ENCODE measurements around the gene ATP11A. TPM values are rescaled to one million over a fixed set of nuclear protein-coding genes. Genes with fewer than 3 reads are reported as not detected.
"Not testable (repeated sequence)": the region's sequence is repeated elsewhere in the genome, so short reads cannot be mapped to it uniquely, and the experiment has no call there.

The ATP11A gene
- total RNA-seq, 1 donor from 2014 or later: 75.6 TPM

DNA sequence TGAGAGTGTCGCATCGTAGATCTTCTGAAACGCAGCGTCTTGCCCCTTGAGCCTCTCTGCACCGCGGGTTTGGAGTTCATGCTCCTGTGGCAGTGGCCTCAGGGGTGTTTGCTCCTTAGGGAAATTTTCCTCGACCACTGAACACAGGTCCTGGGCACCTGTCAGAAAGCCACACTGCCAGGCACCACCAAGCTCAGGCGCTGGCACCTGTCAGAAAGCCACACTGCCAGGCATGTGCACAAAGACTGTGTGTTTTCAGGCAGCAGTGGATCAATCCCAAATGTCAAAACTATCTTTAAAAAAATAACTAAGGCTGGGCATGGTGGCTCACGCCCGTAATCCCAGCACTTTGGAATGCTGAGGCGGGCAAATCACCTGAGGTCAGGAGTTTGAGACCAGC lies 87.1 kb downstream of the ATP11A start:
- intact Hi-C loops (cut with DNase I): no loop called here
- DNase-seq (ENCODE audit: low spot score) (no peak), ATAC-seq (no peak)

DNA sequence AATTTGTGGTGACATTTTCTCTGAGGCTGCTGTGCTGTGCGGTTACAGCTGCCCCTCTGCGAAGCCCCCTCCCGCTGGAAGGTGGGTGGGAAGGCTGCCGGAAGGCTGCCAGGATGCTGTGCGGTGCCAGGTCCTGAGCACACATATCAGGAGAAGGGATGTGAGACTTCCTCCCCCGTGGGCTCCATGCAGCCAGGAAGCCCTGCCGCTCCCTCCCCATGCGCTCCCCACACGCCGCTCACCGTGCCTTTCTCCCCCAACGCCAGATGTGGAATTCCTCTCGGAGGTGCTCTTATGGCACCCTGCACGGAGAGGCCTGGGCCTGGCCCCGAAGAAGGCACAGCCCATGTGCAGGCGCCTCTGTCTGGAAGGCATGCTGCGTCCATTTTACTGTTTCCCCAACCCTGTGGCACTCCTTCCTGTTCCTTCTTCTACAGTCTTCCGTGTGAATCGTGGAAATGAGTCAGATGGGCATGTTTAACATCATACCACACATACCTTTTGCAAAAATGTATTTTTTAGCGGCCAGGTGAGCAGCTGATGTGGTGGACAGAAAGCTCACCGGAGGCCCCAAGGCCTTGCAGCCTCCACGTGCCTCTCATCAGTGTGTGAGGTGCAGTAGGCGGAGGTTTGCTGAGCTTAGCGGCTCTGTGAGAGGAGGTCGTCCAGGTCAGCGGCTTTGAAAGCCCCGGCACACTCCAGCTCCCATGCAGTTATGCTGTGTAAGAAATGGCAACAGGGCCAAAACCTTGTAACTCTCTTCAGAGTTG lies 88.0 kb downstream of the ATP11A start:
- DNase-seq (ENCODE audit: low spot score) (no peak), ATAC-seq (no peak)
- intact Hi-C loops (cut with DNase I): no loop called here

DNA sequence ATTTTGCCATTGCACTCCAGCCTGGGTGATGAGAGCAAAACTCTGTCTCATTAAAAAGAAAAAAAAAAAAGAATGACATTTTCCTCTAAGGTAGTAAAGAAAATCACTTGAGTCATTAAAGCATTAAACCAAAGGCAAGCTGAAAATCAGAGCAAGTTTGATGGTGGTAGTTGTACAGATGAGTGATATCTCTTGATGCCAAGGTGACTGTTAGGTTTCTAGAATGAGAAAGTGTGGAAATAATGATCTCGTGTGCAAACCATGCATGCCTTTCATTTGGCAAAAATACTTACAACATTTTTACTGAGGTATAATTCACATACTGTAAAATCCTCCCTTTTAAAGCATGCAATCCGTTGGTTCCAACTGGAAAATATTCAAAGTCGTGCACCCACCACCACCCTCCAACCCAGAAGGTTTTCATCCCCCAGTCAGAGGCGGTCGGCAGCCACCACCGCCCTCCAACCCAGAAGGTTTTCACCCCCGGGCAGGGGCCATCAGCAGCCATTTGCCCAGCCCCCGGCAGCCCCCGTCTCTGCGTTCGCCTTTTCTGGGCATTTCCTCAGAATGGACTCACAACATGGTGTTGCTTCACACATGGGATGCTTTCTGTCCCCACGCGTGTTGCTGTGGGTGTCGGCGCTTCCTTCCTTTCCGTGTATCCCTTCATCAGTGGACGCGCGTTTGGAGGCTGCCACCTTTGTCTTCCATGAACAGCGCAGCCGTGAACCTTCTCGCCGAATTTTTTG lies 90.2 kb downstream of the ATP11A start:
- DNase-seq (ENCODE audit: low spot score): no peak
- intact Hi-C loops (cut with DNase I): no loop called here
- ATAC-seq: no peak

DNA sequence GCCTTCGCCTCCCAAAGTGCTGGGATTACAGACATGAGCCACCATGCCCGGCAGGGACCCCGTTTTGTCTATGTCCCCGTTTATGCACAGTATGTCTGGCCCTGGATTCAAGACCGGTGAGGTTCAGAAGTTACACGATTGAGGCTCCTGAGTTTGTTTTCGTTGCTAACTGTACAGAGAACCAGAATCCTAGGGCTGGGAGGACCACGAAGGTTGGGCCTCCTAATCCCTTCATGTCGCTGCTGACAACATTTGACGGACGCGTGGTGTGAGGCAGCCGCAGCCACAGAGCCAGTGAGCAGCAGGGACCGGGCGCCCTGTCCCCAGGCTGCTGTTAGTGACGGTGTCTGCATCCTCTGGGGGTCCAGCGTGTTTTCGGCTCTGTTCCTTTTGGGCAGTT lies 91.4 kb downstream of the ATP11A start:
- ATAC-seq: no peak
- DNase-seq (ENCODE audit: low spot score): no peak
- intact Hi-C loops (cut with DNase I): no loop called here

GRCh38 chr13:112781881-112782361 lies 92.1 kb downstream of the ATP11A start:
- DNase-seq (ENCODE audit: low spot score): no peak
- intact Hi-C loops (cut with DNase I): no loop called here
- ATAC-seq: no peak

GRCh38 chr13:112782429-112783010 lies 92.7 kb downstream of the ATP11A start:
- DNase-seq (ENCODE audit: low spot score) (no peak), ATAC-seq (peak; percentile 58)
- intact Hi-C loops (cut with DNase I): no loop called here

GRCh38 chr13:112783135-112783977 lies 93.5 kb downstream of the ATP11A start:
- no peak for DNase-seq (ENCODE audit: low spot score)
- ATAC-seq: peak; percentile 85
- intact Hi-C loops (cut with DNase I): no loop called here

DNA sequence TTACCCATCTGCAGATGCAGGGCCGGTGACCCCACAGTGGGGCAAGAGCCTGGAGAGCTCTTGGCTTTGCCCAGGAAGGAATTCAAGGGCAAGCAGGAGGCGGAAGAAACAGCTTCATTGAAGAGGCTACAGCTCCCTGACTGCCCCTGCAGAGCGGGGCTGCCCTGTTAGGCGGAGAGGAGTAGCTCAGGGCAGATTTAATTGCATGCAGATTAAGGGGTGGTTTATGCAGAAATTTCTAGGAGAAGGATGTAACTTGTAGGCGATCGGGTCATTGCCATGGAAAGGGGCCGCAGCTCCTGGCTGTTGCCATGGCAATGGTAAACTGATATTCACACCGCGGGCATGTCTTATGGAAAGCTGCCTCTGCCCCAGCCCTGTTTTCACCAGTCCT lies 94.1 kb downstream of the ATP11A start:
- intact Hi-C loops (cut with DNase I): no loop called here
- ATAC-seq: peak; percentile 28
- no peak for DNase-seq (ENCODE audit: low spot score)

DNA sequence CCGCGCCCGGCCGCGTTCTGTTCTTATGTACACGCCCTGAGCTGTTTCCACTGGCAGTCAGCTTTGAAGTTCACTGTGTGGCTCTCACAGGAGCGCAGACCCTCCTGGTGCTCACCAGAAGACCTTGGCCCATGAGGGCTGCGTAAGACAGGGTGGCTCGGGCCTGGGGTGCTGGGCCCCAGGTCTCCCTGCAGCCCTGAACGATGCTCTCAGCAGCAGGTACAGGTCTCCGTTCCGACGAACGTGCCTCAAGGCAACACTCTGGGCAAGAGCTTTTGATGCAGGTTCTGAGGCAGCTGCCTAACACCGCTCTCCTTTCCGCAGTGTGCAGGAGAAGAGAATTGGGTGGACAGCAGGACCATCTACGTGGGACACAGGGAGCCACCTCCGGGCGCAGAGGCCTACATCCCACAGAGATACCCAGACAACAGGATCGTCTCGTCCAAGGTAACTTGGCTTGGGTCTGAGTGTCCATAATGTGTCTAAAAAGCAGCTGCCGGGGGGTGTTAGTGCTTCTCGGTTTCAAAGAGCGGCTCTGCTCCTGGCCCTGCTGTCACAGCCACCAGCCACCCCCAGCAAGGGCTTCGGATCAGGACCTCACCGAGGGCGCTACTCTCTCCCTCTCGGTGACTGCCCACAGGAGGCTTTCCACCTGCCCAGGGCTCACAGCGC lies 95.1 kb downstream of the ATP11A start:
- ATAC-seq: no peak
- intact Hi-C loops (cut with DNase I): no loop called here
- no peak for DNase-seq (ENCODE audit: low spot score)

DNA sequence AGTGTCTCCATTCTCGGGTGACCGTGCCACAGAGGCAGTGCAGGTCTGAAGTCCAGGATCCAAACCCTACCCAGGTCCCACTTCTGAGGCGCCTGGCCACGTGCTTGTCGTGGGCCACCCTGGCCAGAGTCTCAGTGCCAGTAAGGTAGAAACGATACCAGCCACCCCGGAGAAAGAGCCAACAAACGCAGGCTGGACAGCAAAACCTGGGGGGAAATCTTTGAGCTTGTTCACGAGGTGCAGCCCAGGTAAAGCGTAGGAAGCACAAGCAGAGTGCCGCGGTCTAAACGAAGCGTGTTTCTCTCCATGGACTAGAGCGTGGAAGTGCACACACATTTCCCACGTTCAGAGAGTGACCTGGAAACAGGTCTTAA lies 95.6 kb downstream of the ATP11A start:
- no peak for DNase-seq (ENCODE audit: low spot score)

DNA sequence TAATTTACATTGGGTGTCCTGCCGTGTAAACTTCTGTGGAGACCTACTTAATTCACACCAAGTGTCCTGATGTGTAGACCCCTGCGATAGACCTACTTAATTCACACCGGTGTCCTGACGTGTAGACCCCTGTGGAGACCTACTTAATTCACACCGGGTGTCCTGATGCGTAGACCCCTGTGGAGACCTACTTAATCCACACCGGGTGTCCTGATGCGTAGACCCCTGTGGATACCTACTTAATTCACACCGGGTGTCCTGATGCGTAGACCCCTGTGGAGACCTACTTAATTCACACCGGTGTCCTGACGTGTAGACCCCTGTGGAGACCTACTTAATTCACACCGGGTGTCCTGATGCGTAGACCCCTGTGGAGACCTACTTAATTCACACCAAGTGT lies 97.0 kb downstream of the ATP11A start:
- DNase-seq (ENCODE audit: low spot score): not testable (repeated sequence)

More for the DNA sequence above, 95.6 kb downstream of the ATP11A start:
- intact Hi-C loops (cut with DNase I): no loop called here
- ATAC-seq: no peak

GRCh38 chr13:112790735-112791641 lies 101.2 kb downstream of the ATP11A start:
- DNase-seq (ENCODE audit: low spot score) (no peak), ATAC-seq (no peak)

More for the DNA sequence above, 97.0 kb downstream of the ATP11A start:
- intact Hi-C loops (cut with DNase I); ATAC-seq: not testable (repeated sequence)

DNA sequence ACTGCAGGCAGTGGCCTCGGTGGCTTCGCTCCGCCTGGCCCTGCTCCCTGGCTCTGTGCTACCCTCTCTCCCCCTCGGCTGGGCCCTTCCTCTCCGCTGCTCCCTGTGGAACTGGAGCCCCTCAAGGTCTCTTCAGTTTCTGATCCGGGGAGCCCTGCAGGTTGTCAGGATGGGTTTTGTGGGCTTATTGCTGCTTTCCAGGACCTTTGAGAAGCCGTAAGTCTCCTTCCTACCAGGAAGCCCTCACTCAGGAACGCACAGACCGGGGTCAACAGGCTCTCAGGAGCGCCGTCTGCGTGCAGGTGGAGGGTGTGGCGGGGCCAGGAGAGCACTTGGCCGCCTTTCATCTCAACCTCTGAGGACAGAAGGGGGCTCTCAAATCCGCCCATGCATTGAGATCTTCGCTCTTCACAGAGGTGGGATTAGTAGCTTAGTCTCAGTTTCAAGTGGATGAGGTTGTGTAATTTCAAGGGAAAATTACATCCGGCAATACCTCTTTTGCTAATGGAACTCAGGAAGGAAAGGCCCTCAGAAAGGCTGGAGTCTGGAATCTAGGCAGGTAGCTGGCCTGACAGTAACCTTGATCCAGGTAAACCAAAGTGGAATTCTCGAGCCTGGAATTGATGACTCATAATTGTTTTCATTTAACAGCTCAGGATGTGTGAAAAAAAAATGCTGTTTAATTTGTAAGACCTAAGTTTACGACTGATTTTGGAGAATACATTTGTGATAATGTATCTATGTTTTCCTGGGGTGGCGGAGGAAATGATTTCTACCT lies 102.0 kb downstream of the ATP11A start:
- DNase-seq (ENCODE audit: low spot score): no peak
- intact Hi-C loops (cut with DNase I): no loop called here
- no peak for ATAC-seq

More at GRCh38 chr13:112790735-112791641, 101.2 kb downstream of the ATP11A start:
- intact Hi-C loops (cut with DNase I): no loop called here

- DNase-seq (ENCODE audit: low spot score) (no peak), ATAC-seq (no peak)
- intact Hi-C loops (cut with DNase I): no loop called here
Observed at GRCh38 chr13:112792511-112792910, 102.7 kb downstream of the ATP11A start.

DNA sequence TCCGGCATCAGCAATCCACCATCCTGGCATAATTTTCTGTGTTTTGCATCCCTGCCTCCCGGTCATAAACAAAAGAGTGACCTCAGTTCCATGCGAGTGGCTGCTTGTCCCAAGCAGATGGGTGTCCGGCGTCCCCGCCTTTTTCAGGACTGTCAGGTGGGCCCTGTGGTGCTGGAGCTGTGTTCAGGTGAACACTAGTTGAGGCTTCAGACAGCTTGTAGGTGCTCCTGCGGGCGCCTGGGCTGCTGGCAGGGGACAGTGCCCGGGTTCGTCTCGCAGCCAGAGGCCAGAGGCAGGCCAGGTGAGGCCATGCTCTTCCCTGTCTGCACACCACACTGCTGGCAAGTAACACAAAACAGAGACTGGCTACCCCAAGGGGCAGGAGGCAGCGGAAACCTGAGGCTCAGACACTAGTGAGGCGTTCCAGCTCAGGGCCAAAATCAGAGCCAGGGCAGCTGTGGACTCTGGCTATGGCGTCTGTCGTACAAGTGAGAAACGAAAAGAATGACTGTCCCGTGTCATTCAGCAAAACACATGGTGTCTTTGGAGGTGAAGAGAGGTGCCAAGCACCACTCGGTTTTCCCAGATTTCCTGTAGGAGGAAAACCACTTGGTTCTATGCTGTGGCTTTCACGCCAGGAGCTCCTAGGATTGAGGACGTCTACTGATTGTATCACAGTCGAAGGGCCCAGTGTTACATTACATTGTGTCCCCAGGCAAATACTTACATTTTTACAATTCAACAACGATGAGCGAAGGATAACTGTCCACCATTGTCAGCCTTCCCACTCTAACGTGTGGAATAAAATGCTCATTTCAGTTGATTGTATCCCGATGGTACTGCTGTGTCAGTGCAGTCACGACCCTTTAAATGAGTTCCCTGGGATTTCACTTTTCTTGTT lies 104.0 kb downstream of the ATP11A start:
- intact Hi-C loops (cut with DNase I): no loop called here
- DNase-seq (ENCODE audit: low spot score) (no peak), ATAC-seq (no peak)

GRCh38 chr13:112795277-112795676 lies 105.4 kb downstream of the ATP11A start:
- DNase-seq (ENCODE audit: low spot score): no peak
- intact Hi-C loops (cut with DNase I): no loop called here
- ATAC-seq: no peak
